GM21619 (cell line): ENCODE results near the gene LSM4.

Experiments used
- ATAC-seq: cut with Tn5 transposase; IDR thresholded peaks from one replicate; pipeline ENCODE4 v1.9.1; 2021; ENCODE audit not compliant: unreplicated experiment

LSM4 gene

DNA sequence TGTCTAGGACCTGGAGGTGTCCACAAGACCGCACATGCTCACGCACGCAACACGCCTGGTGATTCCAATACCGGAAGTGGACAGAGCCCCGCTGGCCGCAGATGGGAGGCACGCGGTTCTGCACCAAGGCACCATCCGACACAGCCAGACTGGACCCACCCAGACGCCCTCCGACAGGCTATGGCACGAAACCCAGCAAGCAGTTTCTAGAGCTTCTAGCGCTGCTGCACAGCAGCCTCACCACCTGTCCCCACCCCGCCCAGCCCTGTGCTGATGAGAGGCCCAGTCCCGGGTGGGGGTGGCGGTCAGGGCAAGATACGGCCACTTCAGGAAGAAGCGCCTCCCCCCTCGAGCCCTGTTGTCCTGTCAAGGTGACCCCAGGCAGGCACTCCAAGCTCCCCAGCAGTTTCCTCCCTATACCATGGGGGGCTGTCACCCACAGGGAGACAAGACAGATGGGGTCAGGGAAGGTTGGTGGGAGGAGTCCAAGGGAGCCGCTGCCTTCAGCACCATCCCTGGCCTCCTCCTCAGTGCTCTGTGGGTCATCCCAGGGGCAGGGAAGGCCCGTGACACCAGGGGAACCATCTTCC lies 11.3 kb downstream of the LSM4 start:
- ATAC-seq, result no peak

DNA sequence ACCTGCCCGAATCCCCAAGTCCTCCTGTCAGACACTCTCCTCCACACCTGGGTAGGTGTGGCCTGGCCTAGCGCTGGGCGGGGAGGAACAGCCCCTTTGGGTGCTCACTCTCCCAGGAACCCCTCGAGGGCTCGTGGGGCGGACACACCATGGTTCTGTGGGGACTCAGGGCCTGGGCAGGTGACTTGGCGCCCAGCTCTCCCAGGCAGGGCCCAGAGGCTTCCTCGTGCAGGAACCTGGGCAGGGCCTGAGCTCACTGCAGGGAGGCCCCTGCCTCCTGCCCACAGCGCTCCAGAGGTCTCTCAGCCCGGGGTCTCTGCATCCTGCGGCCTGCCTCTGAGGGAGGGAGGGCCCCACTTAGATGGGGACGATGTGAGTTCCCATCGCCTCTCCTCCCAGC lies 11.9 kb downstream of the LSM4 start:
- no peak for ATAC-seq

DNA sequence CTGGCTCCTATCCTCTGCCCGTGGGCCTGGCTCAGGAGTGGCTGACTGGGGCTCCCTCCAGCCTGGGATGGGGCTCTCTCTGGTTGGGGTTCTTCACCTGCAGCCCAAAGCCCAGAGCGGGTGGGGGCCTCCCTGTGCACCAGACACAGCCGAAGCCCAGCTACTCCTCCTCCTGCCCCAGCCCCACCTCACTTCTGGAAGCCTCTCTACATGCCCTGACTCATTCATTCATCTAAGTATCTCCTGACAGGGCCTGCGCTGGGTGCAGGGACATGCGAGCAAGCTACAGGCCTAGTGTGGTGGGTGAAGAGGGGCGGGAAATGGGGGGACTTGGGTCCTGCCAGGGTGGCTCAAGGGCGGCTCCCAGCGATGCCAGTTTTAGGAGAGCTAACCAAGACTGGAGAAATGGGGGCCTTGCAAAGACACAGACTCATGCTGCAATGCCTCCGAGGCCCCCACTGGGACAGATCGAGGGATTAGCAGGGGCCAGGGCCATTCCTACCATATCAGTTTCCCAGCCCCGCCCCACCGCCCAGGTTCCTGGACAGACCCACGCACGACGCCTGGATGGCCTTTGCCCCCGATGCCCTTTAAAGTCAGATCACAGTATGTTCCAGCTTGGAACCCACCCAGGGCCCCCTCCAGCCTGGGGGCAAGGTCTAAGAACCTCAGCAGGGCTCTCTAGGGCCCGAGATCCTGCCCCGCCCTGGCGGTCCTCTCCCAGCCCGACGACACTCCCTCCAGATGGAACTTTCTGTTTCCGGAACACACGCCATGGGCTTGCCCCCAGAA lies 12.6 kb downstream of the LSM4 start:
- no peak for ATAC-seq

- no peak for ATAC-seq
Observed at GRCh38 chr19:18309525-18310064, 13.3 kb downstream of the LSM4 start.

DNA sequence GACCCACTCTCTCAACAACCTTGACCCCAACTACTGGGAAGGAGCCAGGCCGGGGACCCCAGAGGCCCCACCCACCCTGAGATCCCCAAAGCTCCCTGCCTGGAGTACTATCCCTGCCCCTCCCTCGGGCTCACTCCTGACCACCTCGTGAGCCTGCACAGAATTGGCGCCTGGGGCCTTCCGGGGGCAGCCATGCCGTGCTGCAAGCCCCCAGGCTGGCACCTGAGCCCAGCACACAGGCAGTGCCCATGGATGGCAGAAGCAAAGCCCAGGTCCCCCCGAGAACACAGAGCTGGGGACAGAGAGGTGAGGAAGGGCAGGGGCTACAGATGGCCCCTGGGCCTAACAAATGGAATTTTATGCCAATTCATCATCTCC lies 13.9 kb downstream of the LSM4 start:
- ATAC-seq, result no peak

DNA sequence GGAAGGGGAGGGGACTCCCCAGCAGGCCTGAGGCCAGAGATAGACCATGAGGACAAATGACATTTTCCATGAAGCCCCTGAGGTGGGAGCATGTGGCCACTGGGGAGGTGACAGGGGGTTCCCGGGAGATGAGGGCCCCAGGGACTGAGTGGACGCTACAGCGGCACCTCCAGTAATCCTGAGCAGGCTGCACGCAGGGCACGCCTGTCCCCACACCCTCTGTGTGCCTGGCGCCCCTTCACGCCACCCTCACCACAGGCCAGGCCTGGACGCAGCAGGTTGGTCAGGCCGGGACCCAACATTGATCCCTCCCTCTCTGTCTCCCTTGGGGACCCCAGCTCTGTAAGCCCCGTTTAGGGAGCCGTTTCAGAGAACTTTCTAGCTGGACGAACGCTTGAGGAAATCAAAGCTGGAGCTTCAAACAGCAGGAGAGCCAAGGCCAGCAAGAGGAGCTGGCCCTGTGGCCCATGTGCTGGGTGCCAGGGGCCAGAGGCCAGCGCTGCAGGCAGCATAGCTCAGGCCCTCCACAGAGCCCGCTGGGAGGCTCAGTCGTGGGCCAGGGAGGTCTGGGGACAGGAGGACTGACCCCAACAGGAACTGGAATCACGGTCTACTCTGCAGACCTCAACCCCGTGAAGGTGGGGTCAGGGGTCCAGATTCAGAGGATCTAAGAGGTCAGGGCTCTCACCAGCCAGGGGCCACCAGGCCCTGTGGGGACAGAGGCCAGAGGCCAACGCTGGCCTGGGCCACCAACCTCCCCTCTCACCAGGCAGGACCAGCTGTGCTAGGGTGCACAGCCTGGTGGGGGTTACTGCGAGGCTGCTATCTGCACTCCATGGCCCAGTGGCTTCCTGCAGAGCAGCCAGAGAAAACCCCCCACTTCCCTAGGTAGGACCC lies 14.6 kb downstream of the LSM4 start:
- no peak for ATAC-seq

DNA sequence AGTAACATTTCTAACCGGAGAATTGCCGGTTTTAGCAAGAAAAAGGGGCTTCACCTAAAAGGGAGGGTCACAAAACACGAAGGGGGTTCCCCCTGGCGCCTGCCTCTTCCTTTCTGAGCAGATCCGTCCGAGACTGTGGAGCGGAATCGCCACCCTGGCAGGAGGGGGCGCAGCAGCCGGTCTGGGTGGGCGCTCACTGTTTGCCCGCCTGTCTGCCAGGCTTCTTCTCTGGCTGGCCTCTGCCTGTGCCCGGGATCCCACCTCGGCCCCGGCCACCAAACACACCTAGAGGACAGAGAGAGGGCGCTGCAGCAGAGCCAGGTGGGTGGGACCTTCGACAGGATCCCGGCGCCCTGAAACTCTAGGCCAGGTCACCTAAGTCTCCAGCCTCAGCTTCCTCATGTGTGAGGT lies 15.6 kb downstream of the LSM4 start:
- ATAC-seq, result no peak

- no peak for ATAC-seq
Observed at GRCh38 chr19:18306888-18307260, 16.0 kb downstream of the LSM4 start.

DNA sequence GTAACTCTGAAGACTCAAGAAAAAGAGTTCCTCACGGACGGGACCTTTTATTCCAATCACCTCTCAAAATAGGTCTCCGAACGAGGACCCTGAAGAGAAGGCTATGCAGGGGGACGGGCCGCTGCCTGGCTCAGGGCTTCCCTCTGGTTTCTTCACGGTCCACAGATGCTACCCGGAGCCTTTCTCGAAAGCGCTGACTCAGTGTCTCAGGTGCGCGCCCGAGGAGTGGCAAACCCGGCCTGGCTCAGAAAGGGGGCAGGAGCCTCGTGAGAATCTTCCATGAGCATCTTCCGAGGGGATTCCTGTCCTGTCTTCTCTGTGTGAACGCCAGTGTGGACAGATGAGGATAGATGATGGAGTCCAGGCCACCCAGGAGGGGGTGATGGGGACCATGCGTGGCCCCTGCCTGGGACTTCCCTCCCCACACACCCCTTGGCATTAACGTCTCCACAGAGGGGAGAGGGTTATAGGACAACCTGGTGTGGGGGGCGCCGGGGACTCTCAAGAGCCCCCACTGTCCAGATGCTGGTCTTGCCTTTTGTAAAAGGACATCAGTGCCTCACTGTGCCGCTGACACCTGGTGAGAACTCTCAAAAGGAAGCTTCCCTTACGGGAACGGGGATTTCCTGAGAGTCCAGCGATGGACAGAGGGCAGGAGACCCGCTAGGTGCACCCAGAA lies 16.5 kb downstream of the LSM4 start:
- no peak for ATAC-seq

DNA sequence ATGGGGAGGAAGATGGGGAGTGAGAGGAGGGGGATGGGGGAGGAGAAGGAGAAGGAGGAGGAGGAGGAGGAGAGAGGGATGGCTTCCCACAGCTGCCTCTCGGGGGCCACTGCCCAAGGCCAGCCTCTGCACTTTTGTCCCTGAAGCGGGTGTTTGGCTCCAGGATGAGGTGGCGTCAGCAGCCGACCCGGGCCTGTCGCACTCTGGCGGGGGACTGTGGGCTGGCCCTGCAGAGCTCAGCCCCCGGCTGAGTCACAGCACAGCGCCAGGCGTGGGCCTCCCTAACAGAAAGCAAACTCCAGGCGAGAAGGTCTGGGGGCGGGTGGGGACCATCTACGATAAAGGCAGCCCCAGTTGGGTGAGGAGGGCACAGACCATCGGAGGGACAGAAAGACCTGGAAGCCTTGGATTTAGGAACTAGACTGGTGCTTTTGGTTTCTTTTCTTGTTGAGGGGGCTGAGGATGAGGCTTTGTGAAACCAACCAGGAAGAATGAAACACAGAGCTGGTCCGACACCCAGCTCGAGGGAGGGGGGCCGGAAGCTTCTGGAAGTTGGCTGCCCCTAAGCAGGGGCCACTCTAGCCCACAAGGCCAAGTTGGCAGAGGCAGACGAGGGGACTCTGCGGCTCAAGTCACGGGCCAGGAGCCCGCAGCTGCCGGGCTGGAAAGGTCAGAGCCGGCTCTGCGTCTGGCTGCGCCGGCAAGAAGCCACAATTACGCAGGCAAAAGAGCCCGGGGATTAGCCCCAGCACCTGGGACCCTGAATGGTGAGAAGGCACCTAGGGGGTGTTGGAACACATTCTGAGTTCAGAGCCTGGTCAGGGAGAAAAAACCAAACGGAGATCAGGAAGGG lies 18.2 kb downstream of the LSM4 start:
- ATAC-seq, result no peak

GRCh38 chr19:18304208-18304457 lies 18.7 kb downstream of the LSM4 start:
- no peak for ATAC-seq

DNA sequence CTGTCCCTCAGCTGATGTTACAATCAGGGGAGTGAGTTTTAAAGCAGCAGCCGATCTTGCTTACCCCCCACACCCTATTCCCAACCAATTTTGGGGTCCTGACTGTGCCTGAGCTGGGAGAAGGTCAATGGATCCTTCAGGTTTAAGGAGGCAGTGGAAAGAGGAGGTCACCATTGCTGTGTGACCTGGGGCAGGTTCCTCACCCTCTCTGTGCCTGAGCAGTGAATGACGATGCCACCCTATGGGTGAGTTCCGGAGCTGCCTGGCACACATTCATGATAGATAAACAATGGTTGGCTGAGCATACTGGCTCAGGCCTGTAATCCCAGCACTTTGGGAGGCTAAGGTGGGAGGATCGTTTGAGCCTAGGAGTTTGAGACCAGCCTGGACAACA lies 21.2 kb downstream of the LSM4 start:
- ATAC-seq, result no peak

- no peak for ATAC-seq
Observed at GRCh38 chr19:18300930-18301717, 21.8 kb downstream of the LSM4 start.

- ATAC-seq, result no peak
Observed at GRCh38 chr19:18299654-18300053, 23.2 kb downstream of the LSM4 start.

GRCh38 chr19:18298601-18299000 lies 24.3 kb downstream of the LSM4 start:
- no peak for ATAC-seq

- ATAC-seq, result no peak
Observed at GRCh38 chr19:18297308-18297707, 25.6 kb downstream of the LSM4 start.

DNA sequence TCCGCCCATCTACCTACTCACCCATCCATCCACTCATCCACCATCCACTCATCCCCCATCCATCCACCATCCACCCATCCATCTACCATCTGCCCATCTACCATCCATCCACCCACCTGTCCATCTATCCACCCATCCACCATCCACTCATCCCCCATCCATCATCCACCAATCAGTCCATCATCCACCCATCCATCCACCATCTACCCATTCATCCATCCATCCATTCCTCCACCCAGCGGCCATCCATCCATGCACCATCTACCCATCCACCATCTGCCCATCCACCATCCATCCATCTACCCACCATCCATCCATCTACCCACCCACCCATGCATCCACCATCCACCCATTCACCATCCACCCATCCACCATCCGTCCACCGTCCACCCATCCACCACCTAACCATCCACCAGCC lies 27.8 kb downstream of the LSM4 start:
- no peak for ATAC-seq

GRCh38 chr19:18294467-18294864 lies 28.4 kb downstream of the LSM4 start:
- ATAC-seq, result no peak

- no peak for ATAC-seq
Observed at GRCh38 chr19:18293642-18294466, 29.0 kb downstream of the LSM4 start.
